GM12875 (cell line): ENCODE results near the gene DESI2.

Source experiments
- H3K4me3 ChIP-seq: one replicate; pipeline ENCODE4 v1.5.1; 2011; ENCODE audit warnings: low read depth, low read length, control low read depth
- TF ChIP-seq, protein P1 (sequence below): IDR thresholded peaks from 2 replicates; pipeline ENCODE4 v1.5.1; 2011; ENCODE audit warnings: low read depth, mild to moderate bottlenecking, control low read depth, inconsistent platforms, low read length, moderate library complexity, borderline replicate concordance; ENCODE audit not compliant: insufficient read depth

The DESI2 gene

DNA sequence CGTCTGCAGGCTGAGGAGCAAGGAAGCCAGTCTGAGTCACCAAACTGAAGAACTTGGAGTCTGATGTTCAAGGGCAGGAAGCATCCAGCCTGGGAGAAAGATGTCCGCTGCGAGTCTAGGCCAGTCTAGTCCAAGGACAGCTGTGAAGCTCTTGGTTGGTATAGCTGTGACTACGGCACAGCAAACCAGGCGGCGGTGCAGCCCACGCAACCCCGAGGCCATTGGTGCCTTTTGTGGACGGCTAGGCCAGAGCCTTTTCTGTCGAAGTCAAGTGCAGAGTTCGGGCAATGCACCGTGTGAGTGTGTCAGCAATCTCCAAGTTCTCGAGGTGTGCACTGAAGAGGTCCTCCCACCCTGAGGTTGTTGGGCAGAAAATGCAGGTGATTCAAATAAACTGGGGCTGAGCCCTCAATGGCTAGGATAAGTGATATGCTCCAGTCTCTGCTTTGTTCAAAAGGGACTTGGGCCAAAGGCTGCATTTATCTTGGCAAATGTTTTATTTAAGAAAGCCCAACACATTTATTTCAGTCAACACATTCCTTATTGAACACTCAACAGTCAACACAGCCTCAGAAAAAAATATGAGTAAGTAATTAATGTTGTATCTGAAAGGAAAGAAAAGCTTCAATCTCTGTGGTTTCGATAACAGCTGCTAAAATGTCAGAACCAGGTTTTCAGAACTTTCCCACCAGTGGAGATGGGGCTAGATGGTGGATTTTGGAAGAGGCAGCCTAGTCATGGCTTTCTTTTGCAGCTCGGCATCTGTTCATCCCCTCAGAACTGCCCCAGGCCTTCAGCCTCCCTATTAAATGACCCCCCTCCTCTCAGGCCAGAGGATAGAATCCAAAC is 104.4 kb downstream of the DESI2 start:
- TF ChIP-seq, protein P1, sequence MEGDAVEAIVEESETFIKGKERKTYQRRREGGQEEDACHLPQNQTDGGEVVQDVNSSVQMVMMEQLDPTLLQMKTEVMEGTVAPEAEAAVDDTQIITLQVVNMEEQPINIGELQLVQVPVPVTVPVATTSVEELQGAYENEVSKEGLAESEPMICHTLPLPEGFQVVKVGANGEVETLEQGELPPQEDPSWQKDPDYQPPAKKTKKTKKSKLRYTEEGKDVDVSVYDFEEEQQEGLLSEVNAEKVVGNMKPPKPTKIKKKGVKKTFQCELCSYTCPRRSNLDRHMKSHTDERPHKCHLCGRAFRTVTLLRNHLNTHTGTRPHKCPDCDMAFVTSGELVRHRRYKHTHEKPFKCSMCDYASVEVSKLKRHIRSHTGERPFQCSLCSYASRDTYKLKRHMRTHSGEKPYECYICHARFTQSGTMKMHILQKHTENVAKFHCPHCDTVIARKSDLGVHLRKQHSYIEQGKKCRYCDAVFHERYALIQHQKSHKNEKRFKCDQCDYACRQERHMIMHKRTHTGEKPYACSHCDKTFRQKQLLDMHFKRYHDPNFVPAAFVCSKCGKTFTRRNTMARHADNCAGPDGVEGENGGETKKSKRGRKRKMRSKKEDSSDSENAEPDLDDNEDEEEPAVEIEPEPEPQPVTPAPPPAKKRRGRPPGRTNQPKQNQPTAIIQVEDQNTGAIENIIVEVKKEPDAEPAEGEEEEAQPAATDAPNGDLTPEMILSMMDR, result no peak
- H3K4me3 ChIP-seq, result no peak overlapping the region
